IMR-90 (cell line): Measurements from ENCODE around the gene HHATL. TPM values are rescaled to one million over a fixed set of nuclear protein-coding genes. Genes with fewer than 3 reads are reported as not detected.

Experiments used
- ATAC-seq: fragments of 200-7000 bp; cut with Tn5 transposase; 2 replicates; pipeline ENCODE4 v1.9.1; 2020; ENCODE audit warnings: low read depth, mild to moderate bottlenecking, moderate library complexity
- BruUV-seq: library from RNA; stranded (reverse); fragments of 400-500 nt; replicated peaks from 2 replicates; lab custom pipeline; 2021; lab: Mats Ljungman, UMichigan
- CTCF ChIA-PET: fragments of 300-600 bp; formaldehyde crosslinking; extraction: SDS; loops from one replicate; lab custom pipeline; 2021; ENCODE audit warnings: antibody characterized with exemption; lab: Yijun Ruan, JAX
- POLR2A ChIA-PET: fragments of 300-600 bp; sonication (Branson Sonifier 250); formaldehyde crosslinking; loops from one replicate; lab custom pipeline; 2022; ENCODE audit warnings: antibody characterized with exemption; ENCODE audit not compliant: unreplicated experiment; lab: Charles Lee
- DNase-seq: peaks from one replicate; pipeline ENCODE4 v3.0.0; 2013
- H2AFZ ChIP-seq: replicated peaks from 2 replicates; pipeline ENCODE3; 2013; ENCODE audit warnings: low read length, mild to moderate bottlenecking; ENCODE audit not compliant: poor library complexity
- H2AK5ac ChIP-seq: 2 replicates; pipeline ENCODE4 v1.6.1; 2013; ENCODE audit warnings: low read depth, low read length, inconsistent platforms
- H2AK9ac ChIP-seq: replicated peaks from 2 replicates; pipeline ENCODE3; 2013; ENCODE audit warnings: mild to moderate bottlenecking, low read depth, low read length, moderate library complexity; ENCODE audit not compliant: poor library complexity
- H2BK120ac ChIP-seq: 2 replicates; pipeline ENCODE4 v1.6.1; 2013; ENCODE audit warnings: low read depth, low read length, inconsistent platforms
- H2BK15ac ChIP-seq: 3 replicates; pipeline ENCODE4 v1.6.1; 2013; ENCODE audit warnings: low read depth, low read length, inconsistent platforms
- H2BK20ac ChIP-seq: 2 replicates; pipeline ENCODE4 v1.6.1; 2013; ENCODE audit warnings: low read depth, mild to moderate bottlenecking, inconsistent platforms, low read length, moderate library complexity
- H2BK5ac ChIP-seq: 2 replicates; pipeline ENCODE4 v1.6.1; 2013; ENCODE audit warnings: mild to moderate bottlenecking, low read depth, low read length, inconsistent platforms; ENCODE audit not compliant: poor library complexity, severe bottlenecking
- H3K14ac ChIP-seq: replicated peaks from 2 replicates; pipeline ENCODE4 v1.6.1; 2013; ENCODE audit warnings: low read depth, low read length, inconsistent platforms
- H3K18ac ChIP-seq: 2 replicates; pipeline ENCODE4 v1.6.1; 2013; ENCODE audit warnings: low read depth, low read length, control low read depth
- H3K23ac ChIP-seq: 2 replicates; pipeline ENCODE4 v1.6.1; 2013; ENCODE audit warnings: low read depth, low read length, inconsistent platforms
- H3K27ac ChIP-seq: 2 replicates; pipeline ENCODE4 v1.5.1; 2013; ENCODE audit warnings: mild to moderate bottlenecking, control low read depth, low read length; ENCODE audit not compliant: insufficient read depth
- H3K27me3 ChIP-seq: 2 replicates; pipeline ENCODE4 v1.6.1; 2013; ENCODE audit warnings: low read length; ENCODE audit not compliant: control insufficient read depth, insufficient read depth
- H3K36me3 ChIP-seq: 2 replicates; pipeline ENCODE4 v1.6.1; 2013; ENCODE audit warnings: low read length, mixed read lengths; ENCODE audit not compliant: control insufficient read depth, insufficient read depth
- H3K4ac ChIP-seq: 2 replicates; pipeline ENCODE4 v1.6.1; 2013; ENCODE audit warnings: low read depth, low read length, inconsistent platforms
- H3K4me1 ChIP-seq: 2 replicates; pipeline ENCODE4 v1.6.1; 2013; ENCODE audit warnings: low read length, mixed read lengths; ENCODE audit not compliant: control insufficient read depth, insufficient read depth
- H3K4me2 ChIP-seq: 2 replicates; pipeline ENCODE4 v1.6.1; 2013; ENCODE audit warnings: low read depth, mild to moderate bottlenecking, control low read depth, low read length, moderate library complexity
- H3K4me3 ChIP-seq: 2 replicates; pipeline ENCODE4 v1.5.1; 2013; ENCODE audit warnings: low read depth, mild to moderate bottlenecking, control low read depth, low read length, moderate library complexity; ENCODE audit not compliant: insufficient read depth
- H3K56ac ChIP-seq: 2 replicates; pipeline ENCODE4 v1.6.1; 2013; ENCODE audit warnings: low read length, inconsistent platforms; ENCODE audit not compliant: insufficient read depth; ENCODE audit errors: extremely low read depth
- H3K79me1 ChIP-seq, 2 experiments: 2 replicates each; pipeline ENCODE4 v1.6.1; 2013; ENCODE audit warnings: low read length in 2 of 2, inconsistent platforms in 1 of 2, low read depth in 1 of 2
- H3K9ac ChIP-seq: 2 replicates; pipeline ENCODE4 v1.6.1; 2013; ENCODE audit warnings: low read depth, low read length, control low read depth
- H3K9me1 ChIP-seq: 2 replicates; pipeline ENCODE4 v1.6.1; 2013; ENCODE audit warnings: low read length, inconsistent platforms; ENCODE audit not compliant: insufficient read depth
- H3K9me3 ChIP-seq: 2 replicates; pipeline ENCODE4 v1.6.1; 2013; ENCODE audit warnings: low read length; ENCODE audit not compliant: control insufficient read depth, insufficient read depth
- H4K20me1 ChIP-seq: 2 replicates; pipeline ENCODE4 v1.6.1; 2013; ENCODE audit warnings: low read length, inconsistent platforms; ENCODE audit not compliant: insufficient read depth
- H4K5ac ChIP-seq: 2 replicates; pipeline ENCODE4 v1.6.1; 2013; ENCODE audit warnings: mild to moderate bottlenecking, low read depth, low read length, control low read depth
- H4K8ac ChIP-seq, 2 experiments: 2 replicates each; pipeline ENCODE4 v1.6.1; 2013; ENCODE audit warnings: low read depth in 2 of 2, low read length in 2 of 2, control low read depth in 1 of 2, inconsistent platforms in 1 of 2
- H4K91ac ChIP-seq: 2 replicates; pipeline ENCODE4 v1.6.1; 2013; ENCODE audit warnings: low read depth, low read length, inconsistent platforms; ENCODE audit not compliant: insufficient read depth
- USF2 ChIP-seq: fragments of 150-350 bp; IDR thresholded peaks from 2 replicates; pipeline ENCODE4 v1.6.1; 2017; ENCODE audit warnings: mild to moderate bottlenecking, antibody characterized with exemption, low read length, low read depth
- WGBS, 2 experiments: methylation state at CpG; one replicate each; pipeline versions ENCODE4 v1.1.5 to v1.1.7; 2013; ENCODE audit warnings: missing lambda C conversion rate in 2 of 2; ENCODE audit not compliant: insufficient read length in 1 of 2; ENCODE audit errors: extremely low coverage in 2 of 2; 5-methylcytosine and 5-hydroxymethylcytosine counted together
- dilution Hi-C: fragments of 300-500 bp; cut with HindIII; formaldehyde crosslinking; loops from one replicate; pipeline ENCODE4 v1.14.3; 2018; ENCODE audit warnings: low sequenced_read_pairs; ENCODE audit not compliant: unreplicated experiment
- in situ Hi-C: fragments of 300-500 bp; cut with MboI; formaldehyde crosslinking; loops from 3 replicates; pipeline ENCODE4 v1.14.3; 2019; ENCODE audit warnings: low sequenced_read_pairs, inconsistent platforms, mixed read lengths
- intact Hi-C: fragments of 100-400 bp; cut with micrococcal nuclease; formaldehyde crosslinking; loops from 2 replicates; pipeline ENCODE4 v1.10.0; 2022
- polyA plus RNA-seq, 3 experiments: library from polyadenylated mRNA; depleted of rRNA; stranded (reverse); fragments of >200 nt; gene quantifications; 2 replicates each; pipeline ENCODE4 v1.2.3, GENCODE V29; 2012; ENCODE audit warnings: low replicate concordance in 1 of 3
- total RNA-seq: library from RNA; depleted of rRNA; stranded (reverse); fragments of >200 nt; gene quantifications from 2 replicates; pipeline ENCODE4 v1.2.3, GENCODE V29; 2012

The HHATL gene
- total and polyA plus RNA-seq, 2 of the 4 experiments (the other 2 are of a cell fraction): not detected

DNA sequence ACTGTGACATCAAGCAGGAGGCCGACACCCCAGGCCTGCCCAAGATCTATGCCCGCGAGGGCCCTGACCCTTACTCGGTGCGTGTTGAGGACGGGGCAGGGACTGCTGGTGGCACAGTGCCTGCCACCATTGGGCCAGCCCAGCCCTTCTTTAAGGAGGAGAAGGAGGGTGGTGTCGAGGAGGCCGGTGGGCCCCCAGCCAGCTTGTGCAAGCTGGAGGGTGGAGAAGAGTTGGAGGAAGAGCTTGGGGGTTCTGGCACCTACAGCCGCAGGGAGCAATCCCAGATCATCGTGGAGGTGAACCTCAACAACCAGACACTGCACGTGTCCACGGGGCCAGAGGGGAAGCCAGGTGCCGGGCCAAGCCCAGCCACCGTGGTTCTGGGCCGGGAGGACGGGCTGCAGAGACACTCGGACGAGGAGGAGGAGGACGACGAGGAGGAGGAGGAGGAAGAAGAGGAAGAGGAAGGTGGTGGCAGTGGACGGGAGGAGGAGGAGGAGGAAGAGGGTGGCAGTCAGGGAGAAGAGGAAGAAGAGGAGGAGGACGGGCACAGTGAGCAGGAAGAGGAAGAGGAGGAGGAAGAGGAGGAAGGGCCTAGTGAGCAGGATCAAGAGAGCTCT is 43.7 kb downstream of the HHATL start:
- Histone ChIP-seq H3K79me1 (peaks cover 12 to 49% of the 10 kb centered on the region in 2 experiments), H2AK9ac (no peak overlapping the region), H3K14ac (no peak overlapping the region), H3K4me2 (no peak overlapping the region), H3K36me3 (peaks cover 21% of the 10 kb centered on the region; the same call in 1 of the 2 replicates), H3K9me1 (peaks cover 31% of the 10 kb centered on the region), H3K18ac (no peak overlapping the region), H4K5ac (no peak overlapping the region), H2BK120ac (no peak overlapping the region), H4K20me1 (peaks cover 30% of the 10 kb centered on the region), H3K27ac (no peak overlapping the region), H2BK20ac (no peak overlapping the region), H3K23ac (no peak overlapping the region), H2BK15ac (no peak overlapping the region), H3K4me1 (peaks cover 13% of the 10 kb centered on the region), H3K9me3 (no peaks in the 10 kb centered on the region), H2AK5ac (no peak overlapping the region), H2AFZ (no peak overlapping the region), H3K4ac (no peak overlapping the region), H3K27me3 (no peaks in the 10 kb centered on the region), H3K9ac (no peak overlapping the region), H4K8ac (no peak overlapping the region), H3K4me3 (no peak overlapping the region), H3K56ac (no peak overlapping the region), H4K91ac (no peak overlapping the region), H2BK5ac (no peak overlapping the region)
- in situ Hi-C loops (no loop called here), intact Hi-C loops (loop anchor here (5.0 kb wide), 1 partner anchor 567 kb away; the partner anchor contains the start of gene TRAK1), dilution Hi-C loops (no loop called here)
- no TSS peak for BruUV-seq
- 76% methylated on average over 6 of the region's 22 CpGs; no CpG with 5 or more reads in 1 of the 2 experiments for WGBS, 2 experiments
- CTCF ChIA-PET: no interaction called here
- POLR2A ChIA-PET: no interaction called here
- no peak for TF ChIP-seq USF2
- no peak for ATAC-seq
- no peak for DNase-seq
